ENCODE measurements around the gene GAB2. TPM values are rescaled to one million over a fixed set of nuclear protein-coding genes. Genes with fewer than 3 reads are reported as not detected.

Gene GAB2
- total RNA-seq, 2 donors from 2014 or later, result 27.7 to 29.8 TPM

DNA sequence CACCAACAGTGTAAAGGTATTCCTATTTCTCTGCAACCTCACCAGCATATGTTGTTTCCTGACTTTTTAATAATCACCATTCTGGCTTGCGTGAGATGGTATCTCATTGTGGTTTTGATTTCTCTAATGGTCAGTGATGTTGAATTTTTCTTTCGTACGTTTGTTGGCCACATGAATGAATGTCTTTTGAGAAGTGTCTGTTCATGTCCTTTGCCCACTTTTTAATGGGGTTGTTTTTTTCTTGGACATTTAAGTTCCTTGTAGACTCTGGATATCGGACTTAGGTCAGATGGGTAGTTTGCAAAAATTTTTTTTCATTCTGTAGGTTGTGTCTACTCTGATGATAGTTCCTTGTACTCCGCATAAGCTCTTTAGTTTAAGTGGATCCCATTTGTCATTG lies 206.1 kb downstream of the GAB2 start:
- intact Hi-C loops (cut with DNase I, micrococcal nuclease), result no loop called here

DNA sequence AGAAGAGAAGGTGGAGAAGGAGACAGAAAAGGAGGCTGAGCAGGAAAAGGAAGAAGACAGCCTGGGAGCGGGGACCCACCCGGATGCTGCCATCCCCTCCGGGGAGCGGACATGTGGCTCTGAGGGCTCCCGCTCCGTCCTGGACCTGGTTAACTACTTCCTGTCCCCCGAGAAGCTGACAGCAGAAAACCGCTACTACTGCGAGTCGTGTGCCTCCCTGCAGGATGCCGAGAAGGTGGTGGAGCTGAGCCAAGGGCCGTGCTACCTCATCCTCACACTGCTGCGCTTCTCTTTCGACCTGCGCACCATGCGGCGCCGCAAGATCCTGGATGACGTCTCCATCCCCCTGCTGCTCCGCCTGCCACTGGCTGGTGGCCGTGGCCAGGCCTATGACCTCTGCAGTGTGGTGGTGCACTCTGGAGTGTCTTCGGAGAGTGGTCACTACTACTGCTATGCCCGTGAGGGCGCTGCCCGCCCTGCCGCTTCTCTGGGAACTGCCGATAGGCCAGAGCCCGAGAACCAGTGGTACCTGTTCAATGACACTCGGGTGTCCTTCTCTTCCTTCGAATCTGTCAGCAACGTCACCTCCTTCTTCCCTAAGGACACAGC lies 207.5 kb downstream of the GAB2 start:
- ATAC-seq, result no peak
- no peak for DNase-seq
- intact Hi-C loops (cut with DNase I, micrococcal nuclease), result no loop called here

More for the DNA sequence above, 206.1 kb downstream of the GAB2 start:
- no peak for ATAC-seq
- DNase-seq, result no peak

DNA sequence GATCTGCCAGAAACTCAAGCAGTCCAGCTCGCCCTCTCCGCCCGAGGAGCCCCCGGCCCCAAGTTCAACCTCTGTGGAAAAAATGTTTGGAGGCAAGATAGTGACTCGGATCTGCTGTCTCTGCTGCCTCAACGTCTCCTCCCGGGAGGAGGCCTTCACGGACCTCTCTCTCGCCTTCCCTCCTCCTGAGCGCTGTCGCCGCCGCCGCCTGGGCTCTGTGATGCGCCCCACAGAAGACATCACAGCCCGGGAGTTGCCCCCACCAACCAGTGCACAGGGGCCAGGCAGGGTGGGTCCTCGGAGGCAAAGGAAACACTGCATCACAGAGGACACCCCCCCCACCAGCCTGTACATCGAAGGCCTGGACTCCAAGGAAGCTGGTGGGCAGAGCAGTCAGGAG lies 208.1 kb downstream of the GAB2 start:
- ATAC-seq (no peak), DNase-seq (no peak)
- intact Hi-C loops (cut with DNase I, micrococcal nuclease), result no loop called here

DNA sequence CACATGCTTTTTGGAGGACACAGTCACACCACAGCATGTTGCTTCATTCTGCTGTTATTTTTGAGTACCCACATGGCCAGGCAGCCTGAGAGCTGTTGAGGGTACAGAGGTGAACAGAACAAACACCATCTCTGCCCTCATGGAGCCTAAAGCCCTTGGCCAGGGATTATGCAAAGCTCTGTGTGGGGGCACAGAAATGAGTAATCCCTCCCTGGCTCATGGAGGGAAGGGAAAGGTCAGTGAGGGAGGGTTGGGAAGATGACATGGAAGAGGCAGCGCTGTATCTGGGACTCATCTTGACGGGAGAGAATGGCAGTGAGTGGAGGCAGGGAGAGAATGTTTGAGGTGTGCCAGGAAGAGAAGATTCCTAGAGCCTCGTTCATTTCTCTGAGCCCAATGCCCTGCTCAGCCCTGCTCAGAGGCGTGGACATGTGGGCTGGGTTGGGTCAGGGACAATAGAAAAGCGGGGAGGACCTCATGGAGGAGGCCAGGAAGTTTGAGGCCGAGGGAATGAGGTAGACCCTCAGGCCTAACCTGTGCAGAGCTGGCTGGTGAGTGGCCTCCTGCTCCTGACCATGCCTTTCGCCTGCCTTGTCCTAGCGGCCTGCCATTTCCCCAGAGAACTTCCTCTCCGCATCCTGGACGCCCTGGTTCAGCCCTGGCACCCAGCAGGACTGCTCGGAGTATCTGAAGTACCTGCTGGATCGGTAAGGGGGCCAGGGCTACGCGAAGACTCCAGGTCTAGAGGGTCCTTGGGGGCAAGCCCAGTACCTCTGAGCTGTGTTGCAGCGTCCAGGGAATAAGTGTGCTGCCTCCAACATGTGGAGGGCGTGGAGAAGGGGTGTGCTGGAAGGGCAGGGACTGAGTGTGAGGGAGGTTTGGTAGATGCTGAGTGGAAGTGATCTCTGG lies 209.1 kb downstream of the GAB2 start:
- no peak for DNase-seq
- intact Hi-C loops (cut with DNase I, micrococcal nuclease), result no loop called here
- ATAC-seq, result no peak

DNA sequence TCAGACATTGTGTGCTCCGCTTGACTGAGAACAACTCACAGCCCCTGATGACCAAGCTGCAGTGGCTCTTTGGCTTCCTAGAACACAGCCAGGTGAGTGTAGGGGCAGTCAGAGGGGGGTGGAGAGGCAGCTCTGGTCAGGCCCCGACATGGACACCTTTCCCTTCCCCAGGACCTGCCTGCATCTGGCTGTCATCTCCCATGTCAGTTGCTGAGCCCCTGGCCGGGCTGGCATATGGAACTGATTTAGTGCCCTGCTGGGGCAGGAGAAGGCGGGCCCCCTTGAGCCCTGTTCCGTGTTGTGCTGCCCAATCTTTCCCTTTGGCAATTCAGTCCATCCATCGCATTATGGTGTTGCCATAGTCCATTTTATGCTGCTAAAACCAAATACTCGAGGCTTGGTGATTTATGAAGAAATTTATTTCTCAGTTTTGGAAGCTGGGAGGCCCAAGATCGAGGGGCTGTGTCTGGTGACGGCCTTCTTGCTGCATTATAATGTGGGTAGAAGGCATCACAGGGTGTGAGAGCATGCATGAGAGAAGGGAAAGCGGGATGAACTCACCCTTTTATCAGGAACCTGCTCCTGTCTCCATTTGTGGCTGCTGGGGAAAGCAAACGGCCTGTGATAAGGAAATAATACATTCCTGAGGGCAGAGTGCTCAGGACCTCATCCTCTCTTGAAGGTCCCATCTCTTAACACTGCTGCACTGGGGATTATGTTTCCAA lies 209.9 kb downstream of the GAB2 start:
- ATAC-seq, result no peak
- no peak for DNase-seq
- intact Hi-C loops (cut with DNase I, micrococcal nuclease), result no loop called here

DNA sequence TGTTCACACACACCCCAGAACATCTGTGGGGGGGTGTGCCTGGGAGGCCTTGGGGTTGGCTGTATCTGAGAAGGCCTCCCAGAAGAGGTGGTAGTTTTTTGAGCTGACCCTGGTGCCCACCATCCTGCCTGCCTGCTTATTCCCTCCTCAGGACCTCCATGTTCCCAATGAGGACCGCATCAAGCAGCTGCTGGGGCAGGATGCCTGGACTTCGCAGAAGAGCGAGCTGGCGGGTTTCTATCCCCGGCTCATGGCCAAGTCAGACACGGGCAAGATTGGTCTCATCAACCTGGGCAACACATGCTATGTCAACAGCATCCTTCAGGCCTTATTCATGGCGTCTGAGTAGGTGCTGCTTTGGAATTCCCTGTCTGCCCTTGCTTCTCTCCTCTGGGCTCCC lies 211.9 kb downstream of the GAB2 start:
- intact Hi-C loops (cut with DNase I, micrococcal nuclease), result no loop called here
- no peak for DNase-seq
- ATAC-seq, result no peak

DNA sequence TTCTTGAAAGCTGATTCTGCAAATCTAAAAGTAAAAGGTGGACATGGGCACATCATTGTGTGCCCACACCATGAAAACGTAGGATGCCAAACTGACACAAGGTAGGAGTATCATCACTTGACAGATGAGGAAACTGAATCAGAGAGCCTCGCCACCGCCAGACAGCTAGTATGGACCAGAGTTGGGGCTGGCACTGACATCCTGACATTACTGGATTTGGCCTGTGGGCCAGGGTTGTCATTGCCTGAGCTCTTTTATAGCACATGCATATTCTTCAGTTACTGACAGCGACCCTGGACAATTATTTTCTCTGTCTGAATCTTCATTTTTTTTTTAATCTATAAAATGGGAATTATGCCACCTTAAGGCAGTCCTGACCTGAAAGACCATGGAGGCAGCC lies 212.4 kb downstream of the GAB2 start:
- no peak for ATAC-seq
- no peak for DNase-seq
- intact Hi-C loops (cut with DNase I, micrococcal nuclease), result no loop called here

DNA sequence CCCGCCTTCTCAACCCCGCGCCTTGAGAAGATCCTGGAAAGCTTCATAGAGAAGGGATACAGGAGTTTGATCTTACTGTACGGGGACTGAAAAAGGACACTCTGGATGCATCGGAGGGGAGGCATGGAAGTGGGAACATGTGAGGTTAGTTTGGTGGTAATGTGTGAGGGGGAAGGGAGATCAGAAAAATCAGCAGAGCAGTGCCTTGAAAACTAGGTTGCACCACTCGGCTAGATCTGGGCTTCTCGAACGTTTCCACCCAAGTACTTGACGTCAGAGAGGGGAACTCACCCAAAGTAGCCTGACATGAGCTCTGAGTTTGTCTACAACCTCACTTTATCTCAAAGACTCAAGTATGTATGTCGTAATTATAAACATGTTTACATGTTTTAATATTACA lies 214.4 kb downstream of the GAB2 start:
- intact Hi-C loops (cut with DNase I, micrococcal nuclease), result no loop called here
- ATAC-seq, result no peak
- no peak for DNase-seq

DNA sequence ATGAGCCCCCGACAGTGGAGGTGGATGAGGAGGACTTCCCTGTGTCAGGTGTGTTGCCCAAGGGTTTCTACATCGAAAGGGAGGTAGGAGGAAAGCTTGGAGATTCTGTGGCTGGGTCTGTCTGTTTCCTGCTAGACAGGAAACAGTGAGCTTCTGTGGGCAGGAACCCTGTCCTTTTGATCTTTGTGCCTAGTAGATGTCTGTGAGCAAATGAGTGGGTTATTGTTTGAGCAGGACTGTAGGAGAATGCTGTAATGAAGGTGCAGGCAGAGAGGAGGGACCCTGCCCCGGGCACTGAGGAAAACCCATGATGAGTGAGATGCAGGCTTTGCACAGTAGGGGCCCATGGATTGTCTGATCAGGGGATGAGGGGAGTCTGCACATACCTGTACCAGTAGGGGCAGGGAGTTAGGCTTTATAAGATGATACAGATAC lies 214.9 kb downstream of the GAB2 start:
- intact Hi-C loops (cut with DNase I, micrococcal nuclease), result no loop called here
- peak; percentile 78 for ATAC-seq
- DNase-seq, result no peak

DNA sequence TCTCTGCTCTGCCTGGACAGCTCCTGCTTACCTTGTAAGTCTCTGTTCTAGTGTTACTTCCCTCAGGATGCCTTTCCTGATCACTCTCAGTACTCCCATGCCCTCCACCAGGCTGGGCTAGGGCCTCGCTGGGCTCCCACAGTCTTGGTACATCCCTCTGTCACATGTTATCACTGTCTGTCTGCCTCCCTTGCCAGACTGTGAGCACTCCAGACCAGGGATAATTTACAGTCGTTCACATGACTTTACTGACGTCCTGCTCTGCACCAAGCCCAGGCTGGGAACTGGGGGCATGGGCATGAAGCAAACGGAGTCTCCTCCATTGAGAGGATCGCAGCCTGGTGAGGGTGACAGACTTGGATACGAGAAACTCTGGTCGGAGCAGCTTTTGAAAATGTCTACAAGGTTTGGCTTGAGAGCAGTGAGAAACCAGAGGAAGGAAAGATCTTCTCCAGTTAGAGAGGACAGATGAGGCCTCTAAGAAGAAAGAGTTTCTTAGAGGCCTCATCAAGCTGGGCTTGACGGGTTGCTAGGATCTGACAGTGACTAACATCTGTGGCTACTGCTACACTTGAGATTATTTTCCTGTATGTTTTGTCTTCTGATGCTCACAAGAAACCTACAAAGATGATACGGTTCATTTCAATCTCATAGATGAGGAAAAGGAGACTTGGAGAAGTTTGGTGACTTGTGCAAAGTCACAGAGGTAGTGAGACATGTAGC lies 216.4 kb downstream of the GAB2 start:
- intact Hi-C loops (cut with DNase I, micrococcal nuclease), result no loop called here
- ATAC-seq (no peak), DNase-seq (no peak)

DNA sequence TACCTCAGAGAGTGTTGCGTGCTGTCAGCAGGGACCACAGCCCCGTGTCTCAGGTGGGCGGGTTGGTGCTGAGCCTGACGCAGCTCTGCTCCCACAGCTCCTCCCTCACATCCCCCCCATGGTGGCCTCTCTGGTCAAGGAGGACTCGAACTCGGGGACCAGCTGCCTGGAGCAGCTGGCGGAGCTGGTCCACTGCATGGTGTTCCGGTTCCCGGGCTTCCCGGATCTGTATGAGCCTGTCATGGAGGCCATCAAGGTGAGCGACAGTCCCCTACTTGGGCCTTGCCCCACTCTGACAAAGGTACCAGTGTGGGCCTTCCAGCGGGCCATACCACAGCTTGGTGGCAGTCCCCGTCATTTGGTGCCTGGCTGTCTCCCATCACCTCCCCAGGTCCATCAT lies 217.1 kb downstream of the GAB2 start:
- ATAC-seq, result no peak
- DNase-seq, result no peak
- intact Hi-C loops (cut with DNase I, micrococcal nuclease), result no loop called here

DNA sequence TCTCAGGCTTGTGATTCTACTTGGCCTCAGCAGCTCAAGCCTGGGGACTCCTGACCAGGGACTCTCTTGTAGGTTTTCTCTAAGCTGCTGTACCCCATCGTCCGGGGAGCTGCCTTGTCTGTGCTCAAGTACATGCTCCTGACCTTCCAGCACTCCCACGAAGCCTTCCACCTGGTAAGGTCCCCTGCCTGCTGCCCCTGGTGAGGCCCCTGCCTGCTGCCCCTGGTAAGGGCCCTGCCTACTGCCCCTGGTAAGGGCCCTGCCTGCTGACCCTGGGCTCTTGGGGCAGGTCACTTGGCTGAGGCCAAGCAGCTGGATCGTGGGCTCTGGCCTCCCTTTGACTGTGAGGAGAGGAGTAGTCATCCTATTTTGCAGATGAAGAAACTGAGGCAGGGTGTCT lies 217.6 kb downstream of the GAB2 start:
- ATAC-seq (no peak), DNase-seq (no peak)

DNA sequence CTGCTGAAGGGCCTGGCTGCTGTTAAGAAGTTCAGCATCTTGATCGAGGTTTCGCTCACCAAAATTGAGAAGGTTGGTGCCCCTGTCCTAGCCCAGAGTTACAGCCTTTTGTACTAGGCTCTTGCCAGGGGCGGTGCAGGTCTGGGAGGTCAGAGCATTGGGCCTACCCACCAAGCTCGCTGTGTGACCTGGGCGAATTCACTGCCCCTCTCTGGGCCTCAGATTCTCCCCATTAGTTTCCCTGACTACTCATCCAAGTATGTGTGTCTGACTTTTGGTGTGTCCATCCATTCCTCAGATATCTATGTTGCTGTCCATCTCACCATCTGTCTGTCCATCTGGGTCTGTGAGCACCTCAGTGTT lies 218.0 kb downstream of the GAB2 start:
- DNase-seq (no peak), ATAC-seq (no peak)
- intact Hi-C loops (cut with DNase I, micrococcal nuclease), result no loop called here

More for the DNA sequence above, 217.6 kb downstream of the GAB2 start:
- intact Hi-C loops (cut with DNase I, micrococcal nuclease), result no loop called here

DNA sequence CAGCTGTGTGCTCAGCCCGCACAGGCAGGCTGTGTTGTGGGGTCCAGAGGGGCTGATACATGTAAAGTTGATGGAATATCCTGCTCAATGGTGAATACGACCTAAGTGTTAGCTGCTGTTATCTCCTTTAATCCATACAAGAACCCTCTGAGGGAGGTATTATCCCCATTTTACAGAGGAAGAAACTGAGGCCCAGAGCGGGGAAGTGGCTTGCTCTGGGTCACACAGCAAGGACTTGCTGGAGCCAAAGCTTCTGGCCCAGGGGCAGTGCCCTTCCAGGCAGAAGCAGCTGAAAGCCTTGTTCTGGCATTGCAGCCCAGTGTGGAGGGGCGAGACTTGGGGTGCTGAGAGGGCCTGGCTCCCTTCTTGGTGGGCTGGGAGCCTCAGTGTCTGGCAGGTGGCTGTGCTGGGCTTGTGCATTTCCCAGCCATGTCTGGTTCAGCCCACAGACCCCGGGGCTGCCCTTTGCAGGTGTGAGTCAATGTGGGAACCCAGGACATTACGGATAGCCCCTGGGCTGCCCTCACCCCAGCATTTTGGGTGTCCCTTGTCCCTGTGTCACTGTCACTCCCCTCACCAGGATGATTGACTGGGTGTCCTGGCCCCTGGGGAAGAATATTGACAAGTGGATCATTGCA lies 218.5 kb downstream of the GAB2 start:
- intact Hi-C loops (cut with DNase I, micrococcal nuclease), result no loop called here
- ATAC-seq (no peak), DNase-seq (no peak)

DNA sequence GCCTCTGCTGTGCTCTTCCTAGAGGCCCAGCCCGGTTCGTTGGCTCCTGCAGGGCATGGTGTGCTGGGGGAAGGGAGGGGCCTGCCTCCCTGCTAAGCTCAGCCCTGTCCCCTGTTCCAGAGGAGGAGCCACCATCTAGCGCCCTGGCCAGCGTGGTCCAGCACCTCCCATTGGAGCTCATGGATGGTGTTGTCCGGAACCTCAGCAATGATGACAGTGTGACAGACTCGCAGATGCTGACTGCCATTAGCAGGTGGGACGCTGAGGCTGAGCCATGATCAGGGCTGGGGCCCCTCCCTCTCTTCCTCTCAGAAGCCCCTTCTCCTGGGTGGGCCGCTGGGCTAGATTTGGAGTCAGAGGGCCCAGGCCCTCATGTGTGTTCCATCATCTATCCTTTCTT lies 219.8 kb downstream of the GAB2 start:
- ATAC-seq, result no peak
- intact Hi-C loops (cut with DNase I, micrococcal nuclease), result no loop called here
- no peak for DNase-seq

DNA sequence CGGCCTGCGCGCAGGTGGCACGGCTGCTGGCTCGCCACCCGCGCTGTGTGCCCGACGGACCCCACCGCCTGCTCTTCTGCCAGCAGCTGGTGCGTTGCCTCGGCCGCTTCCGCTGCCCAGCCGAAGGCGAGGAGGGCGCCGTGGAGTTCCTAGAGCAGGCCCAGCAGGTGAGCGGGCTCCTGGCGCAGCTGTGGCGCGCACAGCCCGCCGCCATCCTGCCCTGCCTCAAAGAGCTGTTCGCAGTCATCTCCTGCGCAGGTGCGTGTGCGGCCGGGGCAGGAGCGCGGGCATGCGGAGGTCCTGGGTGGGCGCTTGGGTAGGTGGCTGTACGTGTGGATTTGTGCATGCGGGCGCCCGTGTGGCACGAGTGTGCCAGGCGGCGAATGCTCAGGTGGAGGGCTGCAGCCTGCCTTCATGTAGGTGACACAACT lies 220.9 kb downstream of the GAB2 start:
- DNase-seq (no peak), ATAC-seq (no peak)
- intact Hi-C loops (cut with DNase I, micrococcal nuclease), result no loop called here

DNA sequence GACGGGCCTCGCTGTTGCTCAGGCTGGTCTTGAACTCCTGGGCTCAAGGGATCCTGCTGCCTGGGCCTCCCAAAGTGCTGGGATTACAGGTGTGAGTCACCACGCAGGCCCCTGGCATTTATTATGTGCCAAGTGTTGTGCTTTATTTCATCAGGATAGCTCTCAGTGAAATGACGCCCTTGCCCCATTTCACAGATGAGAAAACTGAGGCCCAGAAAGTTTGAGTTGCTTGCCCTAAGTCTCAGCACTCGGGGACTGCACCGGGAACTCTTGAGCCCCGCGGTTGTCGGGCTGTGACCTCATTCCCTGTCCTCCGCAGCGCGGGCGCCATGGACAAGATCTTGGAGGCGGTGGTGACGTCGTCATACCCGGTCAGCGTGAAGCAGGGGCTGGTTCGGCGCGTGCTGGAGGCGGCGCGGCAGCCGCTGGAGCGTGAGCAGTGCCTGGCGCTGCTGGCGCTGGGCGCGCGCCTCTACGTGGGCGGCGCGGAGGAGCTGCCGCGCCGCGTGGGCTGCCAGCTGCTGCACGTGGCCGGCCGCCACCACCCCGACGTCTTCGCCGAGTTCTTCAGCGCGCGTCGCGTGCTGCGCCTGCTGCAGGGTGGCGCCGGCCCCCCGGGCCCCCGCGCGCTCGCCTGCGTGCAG lies 221.6 kb downstream of the GAB2 start:
- DNase-seq (no peak), ATAC-seq (no peak)
- intact Hi-C loops (cut with DNase I, micrococcal nuclease), result no loop called here

DNA sequence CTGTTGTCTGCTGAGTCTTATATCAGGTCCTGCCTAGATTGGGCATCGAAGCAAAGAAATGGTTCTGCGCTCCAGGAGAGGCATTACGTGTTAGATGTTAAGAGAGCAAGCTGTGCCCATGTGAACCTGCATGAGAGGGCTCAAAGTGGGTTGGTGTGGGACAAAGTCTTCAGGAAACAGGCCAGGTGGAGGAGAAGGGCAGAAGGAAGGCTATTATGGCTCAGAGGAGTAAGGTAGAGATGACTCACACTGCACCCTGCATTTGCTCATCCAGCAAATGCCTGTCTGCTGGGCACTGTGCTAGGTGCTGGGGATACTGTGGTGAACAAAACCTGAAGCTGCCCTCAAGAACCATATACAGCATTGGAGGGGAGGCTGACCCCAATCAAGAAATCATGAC lies 223.1 kb downstream of the GAB2 start:
- peak; percentile 53 for ATAC-seq

More for the DNA sequence above, 223.1 kb downstream of the GAB2 start:
- no peak for DNase-seq
- intact Hi-C loops (cut with DNase I, micrococcal nuclease), result no loop called here

All from left colon (tissue), 2 donors.